Measurements from ENCODE around the gene DYNLRB1.
"Not testable (repeated sequence)": the region's sequence is repeated elsewhere in the genome, so short reads cannot be mapped to it uniquely, and the experiment has no call there.

Gene DYNLRB1

DNA sequence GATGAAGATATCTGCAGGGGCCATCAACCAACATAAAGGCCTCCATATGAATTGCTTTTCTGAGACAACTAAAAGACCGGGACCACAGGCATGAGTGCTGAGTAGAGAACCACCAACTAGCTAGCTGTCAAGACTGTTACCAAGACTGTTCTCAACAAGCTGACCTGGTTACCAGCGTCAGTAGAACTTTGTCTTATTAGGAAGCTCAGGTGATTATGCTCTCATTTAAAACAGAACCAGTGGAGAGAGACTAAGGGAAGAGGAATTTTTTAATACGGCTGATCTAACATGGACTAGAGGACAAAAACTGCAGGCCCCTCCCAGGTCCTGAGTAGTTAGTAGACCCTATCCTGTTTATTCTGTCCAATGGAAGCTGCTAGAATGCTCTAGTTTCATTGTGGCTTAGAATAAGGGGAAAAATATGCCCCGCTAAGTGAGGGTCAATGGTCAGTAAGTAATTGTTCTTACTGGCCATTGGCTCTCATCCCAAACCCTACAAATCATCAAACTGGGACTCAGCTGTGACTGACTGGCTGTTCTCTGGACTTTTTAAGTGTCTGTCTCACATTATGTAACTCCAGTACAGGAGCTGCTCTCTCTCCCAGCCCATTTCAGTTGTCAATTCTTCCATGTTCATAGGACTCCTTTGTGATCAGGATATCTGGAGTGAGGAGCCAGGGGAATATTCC is 3.8 kb upstream of the DYNLRB1 start:
- DNase-seq (ENCODE audit: low read depth), result no peak

DNA sequence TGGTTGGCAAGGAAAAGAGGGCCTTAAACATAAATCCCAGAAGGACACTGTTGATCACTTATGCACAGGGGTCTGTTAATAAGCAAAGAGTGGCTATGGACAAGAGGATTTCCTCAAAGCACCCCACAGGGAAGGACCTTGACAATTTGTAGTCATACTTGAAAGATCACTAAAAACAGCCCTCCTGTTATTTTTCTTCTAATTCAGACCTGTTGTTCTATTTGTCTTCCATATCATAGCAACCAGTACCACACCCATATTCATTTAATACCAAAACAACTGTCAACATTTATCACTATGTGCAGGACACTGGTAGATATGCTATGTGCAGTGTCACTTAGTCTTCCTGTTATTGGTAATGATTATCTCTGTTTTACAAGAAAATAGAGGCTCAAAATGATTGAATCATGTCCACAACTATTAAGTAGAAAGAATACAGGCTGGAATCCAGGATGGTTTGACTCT is 3.2 kb upstream of the DYNLRB1 start:
- DNase-seq (ENCODE audit: low read depth), result no peak

DNA sequence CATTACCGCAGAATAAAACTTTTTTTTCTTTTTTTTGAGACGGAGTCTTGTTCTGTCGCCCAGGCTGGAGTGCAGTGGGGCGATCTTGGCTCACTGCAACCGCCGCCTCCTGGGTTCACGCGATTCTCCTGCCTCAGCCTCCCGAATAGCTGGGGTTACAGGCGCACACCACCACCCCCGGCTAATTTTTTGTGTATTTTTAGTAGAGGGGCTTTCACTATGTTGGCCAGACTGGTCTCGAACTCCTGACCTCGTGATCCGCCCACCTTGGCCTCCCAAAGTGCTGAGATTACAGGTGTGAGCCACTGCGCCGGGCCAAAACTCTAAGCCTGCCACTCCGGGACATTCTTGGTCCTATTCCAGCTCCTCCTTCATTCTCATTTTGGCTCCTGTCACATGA is 2.2 kb upstream of the DYNLRB1 start:
- not testable (repeated sequence) for DNase-seq (ENCODE audit: low read depth)

DNA sequence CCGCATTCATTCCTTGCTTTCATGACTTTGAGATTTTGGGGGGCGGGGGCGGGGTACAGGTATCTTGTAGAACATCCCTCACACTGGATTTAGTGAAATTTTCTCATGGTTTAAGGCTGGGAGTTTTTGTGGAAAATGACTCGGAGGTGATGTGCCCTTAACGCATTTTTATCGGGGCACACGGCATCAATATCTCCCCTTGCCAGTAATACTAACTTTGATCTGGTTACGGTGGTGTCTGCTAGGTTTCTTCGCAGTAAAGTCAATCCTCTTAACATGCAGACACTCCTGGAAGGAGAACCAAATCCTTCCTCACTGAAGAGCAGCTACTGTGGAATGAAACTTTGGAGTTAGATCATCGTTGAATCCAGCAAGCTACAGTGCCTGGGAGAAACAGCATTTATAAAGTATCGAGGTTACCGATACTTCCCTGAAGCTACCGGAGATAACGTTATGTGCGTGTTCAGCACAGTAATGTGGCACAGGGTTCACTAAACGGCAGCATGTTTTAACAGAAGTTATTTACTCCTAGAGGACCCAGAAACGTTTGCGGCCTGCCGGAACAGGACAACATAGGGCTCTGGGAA is 1.2 kb upstream of the DYNLRB1 start:
- no peak for DNase-seq (ENCODE audit: low read depth)

DNA sequence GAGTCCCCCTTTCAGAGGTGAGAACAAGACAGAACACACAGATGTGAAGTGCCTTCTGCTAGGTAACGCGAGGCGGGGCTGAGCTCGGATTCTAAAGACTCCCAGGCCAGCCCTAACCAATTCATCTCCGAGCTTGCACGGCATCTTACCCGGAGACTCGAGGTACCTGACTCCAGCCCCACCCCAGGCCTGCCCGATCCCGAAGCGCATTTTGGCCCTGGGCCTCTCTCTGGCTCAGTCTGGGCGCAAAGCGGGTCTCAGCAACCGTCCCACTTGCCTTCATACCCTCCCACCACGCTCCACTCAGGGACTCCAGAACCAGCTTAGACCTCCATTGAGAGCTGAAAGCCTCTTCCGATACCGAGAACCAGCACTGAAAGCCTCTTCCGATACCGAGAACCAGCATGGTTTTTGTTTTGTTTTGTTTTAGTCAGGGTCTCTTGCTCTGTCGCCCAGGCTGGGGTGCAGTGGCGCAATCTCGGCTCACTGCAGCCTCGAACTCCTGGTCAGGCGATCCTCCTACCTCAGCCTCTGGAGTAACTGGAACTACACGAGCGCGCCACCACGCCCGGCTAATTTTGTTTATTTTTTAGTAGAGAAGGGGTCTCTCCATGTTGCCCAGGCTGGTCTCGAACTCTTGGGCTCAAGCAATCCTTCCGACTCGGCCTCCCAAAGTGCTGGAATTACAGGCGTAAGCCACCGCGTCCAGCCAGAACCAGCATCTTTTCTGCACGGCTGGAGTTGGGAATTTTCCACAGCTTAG is 557 bp upstream of the DYNLRB1 start:
- DNase-seq (ENCODE audit: low read depth), result peak; percentile 36

DNA sequence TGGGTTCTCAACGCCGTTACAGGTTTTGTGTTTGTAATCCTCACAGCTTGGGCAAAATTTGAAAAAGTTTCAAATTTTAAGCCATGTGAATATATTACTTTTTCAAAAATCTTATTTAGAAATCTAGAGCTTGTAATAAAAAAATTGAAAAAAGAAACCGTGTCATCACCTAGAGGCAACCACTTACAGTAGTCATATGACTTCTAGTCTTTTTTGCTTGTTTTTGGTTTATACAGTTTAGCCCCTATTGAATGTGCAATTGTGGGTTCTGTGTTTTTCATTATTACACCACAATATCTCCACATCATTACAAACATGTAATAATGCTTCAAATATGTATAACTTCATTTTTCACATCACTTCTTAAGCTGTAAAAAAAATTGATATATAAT is 888 bp downstream of the DYNLRB1 start:
- DNase-seq (ENCODE audit: low read depth), result no peak

DNA sequence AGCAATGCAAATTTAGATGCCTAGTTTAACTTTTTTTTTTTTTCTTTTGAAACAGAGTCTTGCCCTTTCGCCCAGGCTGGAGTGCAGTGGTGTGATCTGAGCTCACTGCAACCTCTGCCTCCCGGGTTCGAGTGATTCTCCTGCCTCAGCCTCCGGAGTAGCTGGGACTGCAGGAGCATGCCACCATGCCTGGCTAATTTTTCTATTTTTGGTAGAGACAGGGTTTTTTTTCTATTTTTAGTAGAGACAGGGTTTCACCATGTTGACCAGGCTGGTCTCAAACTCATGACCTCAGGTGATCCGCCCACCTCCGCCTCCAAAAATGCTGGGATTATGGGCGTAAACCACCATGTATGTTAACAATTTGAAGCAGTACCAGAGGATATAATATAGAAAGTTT is 2.6 kb downstream of the DYNLRB1 start:
- not testable (repeated sequence) for DNase-seq (ENCODE audit: low read depth)

DNA sequence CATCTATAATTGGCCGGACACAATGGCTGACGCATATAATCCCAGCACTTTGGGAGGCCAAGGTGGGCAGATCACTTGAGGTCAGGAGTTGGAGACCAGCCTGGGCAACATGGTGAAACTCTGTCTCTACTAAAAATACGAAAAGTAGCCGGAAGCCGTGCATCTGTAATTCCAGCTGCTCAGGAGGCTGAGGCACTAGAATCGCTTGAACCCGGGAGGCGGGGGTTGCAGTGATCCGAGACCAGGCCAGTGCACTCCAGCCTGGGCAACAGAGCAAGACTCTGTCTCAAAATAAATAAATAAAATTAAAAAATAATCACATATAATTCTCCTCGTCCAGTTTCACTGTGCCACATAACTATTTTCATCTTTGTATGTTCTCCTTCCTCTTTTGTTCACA is 3.6 kb downstream of the DYNLRB1 start:
- DNase-seq (ENCODE audit: low read depth), result not testable (repeated sequence)

DNA sequence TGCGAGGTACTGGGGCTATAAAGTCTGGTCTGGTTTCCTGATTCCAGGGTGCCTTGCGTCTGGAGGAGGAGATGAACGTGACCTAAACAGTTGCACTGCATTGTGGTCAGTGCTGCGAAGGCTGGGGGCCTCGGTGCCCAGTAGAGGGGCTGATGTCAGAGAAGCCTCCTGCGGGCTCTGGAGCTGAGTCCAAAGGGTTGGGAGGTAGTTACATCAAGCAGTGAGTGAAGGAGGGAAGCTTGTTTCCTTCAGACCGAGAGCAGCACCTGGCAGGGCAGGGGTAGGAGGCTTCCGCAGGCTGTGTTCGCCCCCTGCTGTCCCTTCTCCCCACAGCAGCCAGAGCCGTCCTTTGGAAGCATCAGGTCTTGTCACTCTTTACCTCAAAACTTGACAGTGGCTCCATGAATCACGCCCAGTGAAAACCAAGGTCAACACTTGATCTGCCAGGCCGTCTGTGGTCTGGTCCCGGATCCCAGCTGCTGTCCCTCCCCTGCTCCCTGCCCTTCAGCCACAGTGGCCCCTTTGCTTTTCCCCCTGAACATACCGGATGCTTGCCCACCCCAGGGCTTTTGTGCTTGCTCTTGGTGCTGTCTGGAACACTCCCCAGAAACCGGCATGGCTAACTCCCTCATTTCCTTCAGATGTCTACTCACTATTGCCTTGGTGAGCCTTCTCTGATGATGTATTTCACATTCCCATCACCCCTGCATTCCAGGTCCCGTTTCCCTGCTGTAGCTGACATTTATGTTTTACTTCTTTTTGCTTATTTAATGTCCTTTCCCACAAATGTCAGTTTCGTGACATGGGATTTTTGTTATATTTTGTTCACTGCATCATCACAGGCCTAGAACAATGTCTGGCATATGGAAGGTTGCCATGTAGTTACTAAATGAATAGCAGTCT is 7.0 kb downstream of the DYNLRB1 start:
- peak; percentile 22 for DNase-seq (ENCODE audit: low read depth)

DNA sequence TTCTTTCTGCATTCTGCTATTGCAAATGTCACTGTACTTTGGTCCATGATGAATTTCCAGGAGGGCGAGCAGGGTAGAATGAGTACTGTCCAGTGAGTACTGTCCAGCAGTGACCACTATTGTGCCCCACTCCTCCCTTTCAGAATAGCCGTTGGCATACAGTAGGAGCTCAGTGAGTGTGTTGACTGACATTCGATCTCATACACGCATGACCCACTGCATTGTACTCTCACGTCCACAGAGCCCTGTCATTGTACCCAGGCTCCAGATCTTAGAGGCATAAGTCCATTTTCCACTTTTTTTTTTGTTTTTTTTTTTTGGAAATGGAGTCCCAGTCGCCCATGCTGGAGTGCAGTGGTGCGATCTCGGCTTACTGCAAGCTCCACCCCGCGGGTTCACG is 8.2 kb downstream of the DYNLRB1 start:
- DNase-seq (ENCODE audit: low read depth), result no peak

DNA sequence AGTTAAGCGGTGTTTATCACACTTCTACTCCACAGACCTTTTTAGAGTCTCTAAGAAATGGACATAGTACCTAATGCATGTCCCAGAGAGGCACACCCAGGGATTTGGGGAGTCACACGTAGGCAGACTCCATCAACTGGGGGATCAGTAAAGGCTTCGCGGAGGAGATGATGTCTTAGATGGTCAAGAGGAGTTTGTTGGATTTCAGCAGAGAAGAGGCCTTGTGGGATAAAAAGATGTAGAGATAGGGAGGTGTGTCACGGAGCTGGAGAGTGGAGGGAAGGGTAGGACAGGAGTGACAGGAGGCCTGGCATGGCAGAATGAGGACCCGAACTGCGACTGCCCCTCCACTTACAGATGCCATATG is 9.1 kb downstream of the DYNLRB1 start:
- no peak for DNase-seq (ENCODE audit: low read depth)

DNA sequence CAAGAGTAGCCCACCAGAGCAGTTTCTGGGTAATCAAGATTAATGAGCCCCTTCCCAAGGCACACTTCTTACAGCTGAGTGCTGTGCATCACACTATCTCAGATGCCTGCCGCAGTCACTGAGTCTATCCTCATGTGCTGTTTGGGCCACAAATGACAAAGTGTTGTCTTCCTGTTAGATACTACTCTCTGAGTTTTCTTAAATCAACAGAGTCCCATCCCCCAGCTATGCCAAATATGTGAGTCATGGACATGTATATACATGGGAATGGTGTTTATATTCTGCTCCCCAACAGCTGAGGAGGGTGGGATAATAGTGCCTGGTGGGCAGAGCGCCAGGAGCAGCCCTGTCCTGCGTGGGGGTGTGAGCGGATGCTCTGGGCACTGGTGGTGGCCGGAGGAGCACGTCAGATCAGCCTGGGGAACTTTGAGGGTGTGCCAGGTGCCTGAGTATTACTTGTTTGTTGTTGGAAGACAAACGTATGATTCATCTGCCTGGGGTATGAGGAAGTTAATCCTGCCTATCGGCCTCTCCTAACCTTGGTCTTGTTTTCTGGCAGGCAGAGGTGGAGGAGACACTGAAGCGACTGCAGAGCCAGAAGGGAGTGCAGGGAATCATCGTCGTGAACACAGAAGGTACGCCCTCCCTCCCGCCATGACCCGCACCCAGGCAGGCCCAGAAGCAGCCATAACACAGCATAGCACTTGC is 9.6 kb downstream of the DYNLRB1 start:
- no peak for DNase-seq (ENCODE audit: low read depth)

DNA sequence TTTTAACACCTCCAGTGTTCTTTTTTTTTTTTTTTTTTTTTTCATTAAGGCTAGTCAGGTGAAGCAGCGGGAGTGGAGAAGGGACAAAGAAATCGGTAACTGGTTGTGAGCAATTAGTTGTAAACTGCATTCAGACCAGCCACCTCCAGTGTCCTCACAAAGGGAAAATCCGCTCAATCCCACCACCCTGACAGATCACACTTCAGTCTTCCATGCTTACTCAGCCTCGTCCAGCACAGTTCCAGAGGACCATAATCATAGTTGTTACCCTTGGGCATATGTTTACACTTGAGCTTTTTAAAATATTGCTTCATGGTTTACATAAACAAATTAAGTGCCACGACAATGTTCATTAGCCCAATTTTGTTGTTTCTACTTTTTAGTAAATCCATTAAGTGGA is 10.2 kb downstream of the DYNLRB1 start:
- no peak for DNase-seq (ENCODE audit: low read depth)

DNA sequence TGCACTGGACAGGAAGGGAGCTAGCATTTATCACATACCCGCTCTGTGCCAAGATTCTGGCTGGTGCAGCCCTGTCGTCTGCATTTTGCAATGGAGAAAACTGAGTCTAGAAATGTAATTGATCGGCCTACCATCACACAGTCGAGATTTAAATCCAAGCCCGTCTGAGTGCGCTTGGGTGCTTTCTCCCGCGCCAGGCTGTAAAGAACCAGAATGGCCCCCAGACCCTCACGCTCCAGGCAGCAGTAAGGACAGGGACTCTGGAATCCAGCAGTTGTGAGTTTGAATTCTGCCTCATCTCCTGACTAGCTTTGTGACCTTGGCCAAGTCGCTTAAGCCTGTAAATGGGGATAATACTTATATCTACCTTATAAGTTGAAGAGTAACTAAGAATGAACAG is 10.8 kb downstream of the DYNLRB1 start:
- no peak for DNase-seq (ENCODE audit: low read depth)

DNA sequence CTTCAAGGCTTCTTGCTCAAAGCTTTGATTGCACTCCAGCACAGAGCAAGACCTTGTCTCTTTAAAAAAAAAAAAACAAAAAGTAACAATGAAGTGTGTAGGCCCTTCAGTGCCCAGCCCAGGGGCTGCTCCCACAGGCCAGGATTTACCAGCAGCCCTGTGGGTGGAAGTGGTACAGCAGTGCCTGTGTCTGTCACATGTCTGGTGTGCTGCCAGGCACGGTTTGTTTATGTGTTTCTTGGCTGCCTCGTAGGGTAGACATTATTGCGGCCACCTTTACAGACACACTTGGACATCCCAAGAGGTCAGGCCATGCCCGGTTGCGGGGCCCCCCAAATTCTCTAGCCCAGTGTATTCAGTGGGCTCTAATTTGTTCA is 12.7 kb downstream of the DYNLRB1 start:
- DNase-seq (ENCODE audit: low read depth), result no peak

DNA sequence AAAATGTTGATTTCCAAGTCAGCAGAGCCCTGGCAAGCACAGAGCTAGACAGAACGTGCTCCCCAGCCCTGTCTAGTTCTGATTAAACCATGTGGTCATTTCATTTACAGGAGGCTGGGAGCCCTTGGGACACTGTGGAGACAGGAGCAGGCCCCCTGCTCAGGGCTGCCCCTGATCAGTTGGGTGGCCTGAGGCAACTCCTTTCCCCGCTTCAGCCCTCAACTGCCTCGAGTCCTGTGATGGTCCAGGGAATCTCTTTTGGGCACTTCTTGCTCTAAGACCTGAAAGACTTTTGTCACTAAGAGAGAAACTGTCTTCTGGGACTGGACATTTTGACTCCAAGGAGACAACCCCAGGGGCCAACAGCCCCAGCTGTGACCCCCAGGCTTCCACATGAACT is 13.5 kb downstream of the DYNLRB1 start:
- no peak for DNase-seq (ENCODE audit: low read depth)

DNA sequence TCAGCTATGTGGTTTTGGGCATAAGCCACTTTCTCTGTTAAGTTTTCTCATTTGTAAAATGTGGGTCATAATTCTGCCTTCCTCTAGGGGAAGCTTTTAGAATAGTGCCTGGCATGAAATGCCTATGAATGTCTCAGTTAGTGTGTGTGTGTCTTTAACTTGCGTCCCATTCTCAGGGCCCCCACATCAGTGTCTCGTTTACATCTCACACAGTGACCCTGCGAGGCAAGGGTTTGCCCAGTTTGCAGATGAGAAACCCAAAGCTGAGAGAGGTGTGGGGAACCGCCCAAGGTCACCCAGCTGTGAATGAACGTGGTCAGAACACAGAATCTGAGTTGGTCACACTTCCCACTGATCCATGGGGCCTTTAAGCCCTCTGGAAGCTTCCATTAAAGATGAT is 14.1 kb downstream of the DYNLRB1 start:
- DNase-seq (ENCODE audit: low read depth), result no peak

DNA sequence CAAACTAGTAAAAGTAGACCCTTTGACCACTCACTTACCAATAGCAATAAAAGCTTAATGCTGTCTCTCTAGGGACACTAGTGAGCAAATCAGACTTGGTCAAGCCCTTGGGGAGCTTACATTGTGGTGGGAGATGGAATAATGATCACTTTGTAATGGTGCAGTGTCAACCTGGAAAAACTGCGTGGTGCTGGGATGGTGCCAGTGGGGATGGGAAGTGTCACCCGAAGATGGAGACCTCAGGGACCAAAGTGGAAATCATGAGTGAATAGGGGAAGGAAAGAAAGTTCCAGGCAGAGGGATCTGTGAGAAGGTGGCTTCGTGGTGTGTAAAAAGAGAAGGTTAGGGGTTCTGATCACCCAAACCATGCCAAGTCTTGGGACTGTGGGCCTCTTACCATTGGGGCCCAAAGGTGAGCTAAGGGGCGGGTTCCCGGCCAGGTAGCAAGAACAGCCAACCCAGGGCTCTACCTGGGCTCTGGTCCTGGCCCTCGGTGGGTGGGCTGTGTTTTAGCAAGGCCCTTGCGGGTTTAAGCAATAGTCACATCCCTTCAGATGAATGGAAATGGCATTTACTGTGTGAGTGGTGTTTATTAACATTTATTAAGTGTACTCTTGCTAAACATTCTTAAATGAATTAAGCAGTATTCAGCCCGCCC is 15.5 kb downstream of the DYNLRB1 start:
- no peak for DNase-seq (ENCODE audit: low read depth)

DNA sequence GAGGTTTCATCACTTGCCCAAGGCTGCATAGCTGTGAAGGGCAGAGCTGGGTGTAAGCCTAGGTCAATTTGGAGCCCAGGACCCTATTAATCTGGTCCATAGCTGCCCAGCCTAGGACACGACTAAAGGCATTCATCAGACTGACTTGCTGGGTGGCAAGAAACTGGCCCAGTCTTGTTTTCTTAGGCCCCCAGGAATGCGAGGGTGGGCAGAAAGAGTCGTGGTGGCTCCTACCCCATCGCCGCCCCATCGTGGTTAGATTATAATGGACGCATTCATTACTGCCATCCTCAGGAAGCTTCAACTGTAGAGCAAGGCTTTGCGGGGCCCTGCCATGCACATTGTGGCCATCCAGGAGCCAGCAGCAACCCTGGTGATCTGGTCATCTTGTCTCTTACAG is 16.1 kb downstream of the DYNLRB1 start:
- DNase-seq (ENCODE audit: low read depth), result no peak

DNA sequence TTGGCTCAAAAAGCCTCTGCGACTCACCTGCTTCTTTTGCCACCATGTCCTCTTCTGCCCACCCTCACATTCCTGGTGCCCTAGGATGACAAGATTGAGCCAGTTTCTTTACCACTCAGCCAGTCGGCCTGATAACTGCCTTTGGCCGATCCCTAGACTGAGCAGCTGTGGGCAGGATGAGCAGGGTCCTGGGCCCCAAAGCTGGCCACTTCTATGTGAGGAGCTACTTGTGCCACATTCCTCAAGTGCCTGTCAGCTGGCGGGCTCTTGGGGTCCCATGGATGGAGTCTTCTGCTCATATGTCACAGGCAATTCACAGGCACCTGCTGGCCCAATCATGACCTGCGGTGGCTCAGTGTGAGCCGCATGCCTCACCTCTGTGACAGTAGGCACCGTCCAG is 16.5 kb downstream of the DYNLRB1 start:
- DNase-seq (ENCODE audit: low read depth), result no peak

Data from stimulated activated CD8-positive, alpha-beta memory T cell treated with anti-CD3 and anti-CD28 coated beads, Interleukin-12 subunit alpha, Interleukin-12 subunit beta, amount 100 ng/mL, for 4 hours (primary cell).